ENCODE data around the gene ANXA5.

ANXA5 gene

GRCh38 chr4:121711263-121712000 lies 14.7 kb upstream of the ANXA5 start:
- DNase-seq: peak; percentile 4

GRCh38 chr4:121709766-121710405 lies 13.1 kb upstream of the ANXA5 start:
- no peak for DNase-seq

- no peak for DNase-seq
Measured at GRCh38 chr4:121707344-121707743, 10.6 kb upstream of the ANXA5 start.

- DNase-seq: no peak
Measured at GRCh38 chr4:121706595-121707021, 9.8 kb upstream of the ANXA5 start.

- no peak for DNase-seq
Measured at GRCh38 chr4:121705521-121705920, 8.7 kb upstream of the ANXA5 start.

- no peak for DNase-seq
Measured at GRCh38 chr4:121702136-121702535, 5.4 kb upstream of the ANXA5 start.

GRCh38 chr4:121701263-121701662 lies 4.5 kb upstream of the ANXA5 start:
- no peak for DNase-seq

- no peak for DNase-seq
Measured at GRCh38 chr4:121698236-121698671, 1.5 kb upstream of the ANXA5 start.

GRCh38 chr4:121697564-121697963 lies 784 bp upstream of the ANXA5 start:
- no peak for DNase-seq

GRCh38 chr4:121696170-121696580 lies 605 bp downstream of the ANXA5 start:
- DNase-seq: peak; percentile 24

- no peak for DNase-seq
Measured at GRCh38 chr4:121693886-121694285, 2.9 kb downstream of the ANXA5 start.

- no peak for DNase-seq
Measured at GRCh38 chr4:121693450-121693849, 3.3 kb downstream of the ANXA5 start.

GRCh38 chr4:121692261-121692660 lies 4.5 kb downstream of the ANXA5 start:
- DNase-seq: no peak

- DNase-seq: no peak
Measured at GRCh38 chr4:121690001-121690400, 6.8 kb downstream of the ANXA5 start.

GRCh38 chr4:121688701-121689100 lies 8.1 kb downstream of the ANXA5 start:
- no peak for DNase-seq

GRCh38 chr4:121688261-121688660 lies 8.5 kb downstream of the ANXA5 start:
- DNase-seq: no peak

GRCh38 chr4:121686255-121686654 lies 10.5 kb downstream of the ANXA5 start:
- no peak for DNase-seq

GRCh38 chr4:121685257-121685656 lies 11.5 kb downstream of the ANXA5 start:
- DNase-seq: no peak

GRCh38 chr4:121684561-121684960 lies 12.2 kb downstream of the ANXA5 start:
- DNase-seq: no peak

- no peak for DNase-seq
Measured at GRCh38 chr4:121684016-121684415, 12.8 kb downstream of the ANXA5 start.

GRCh38 chr4:121680571-121680970 lies 16.2 kb downstream of the ANXA5 start:
- DNase-seq: no peak

- no peak for DNase-seq
Measured at GRCh38 chr4:121679951-121680350, 16.8 kb downstream of the ANXA5 start.

- no peak for DNase-seq
Measured at GRCh38 chr4:121679267-121679666, 17.5 kb downstream of the ANXA5 start.

- no peak for DNase-seq
Measured at GRCh38 chr4:121677524-121677923, 19.3 kb downstream of the ANXA5 start.

Measured in DMS153 (cell line).